ENCODE results near the gene TMEM270.

The TMEM270 gene

DNA sequence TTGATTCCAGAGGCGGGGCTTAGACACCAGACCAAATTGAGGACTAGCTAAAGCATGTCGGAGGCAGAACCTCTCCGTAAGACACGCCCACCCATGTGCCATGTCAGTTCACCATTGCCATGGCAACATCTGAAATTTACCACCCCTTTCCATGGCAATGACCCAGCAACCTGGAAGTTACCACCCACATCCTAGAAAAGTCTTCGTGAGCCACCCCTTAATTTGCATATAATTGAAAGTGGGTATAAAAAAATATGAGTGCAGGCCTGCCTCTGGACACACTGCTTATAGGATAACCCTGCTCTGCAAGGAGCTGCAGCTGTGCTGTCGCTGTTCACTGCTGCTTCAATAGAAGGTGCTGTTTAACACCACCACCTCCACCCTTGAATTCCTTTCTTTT is 28.0 kb downstream of the TMEM270 start:
- DNase-seq (ENCODE audit: low spot score), result no peak

DNA sequence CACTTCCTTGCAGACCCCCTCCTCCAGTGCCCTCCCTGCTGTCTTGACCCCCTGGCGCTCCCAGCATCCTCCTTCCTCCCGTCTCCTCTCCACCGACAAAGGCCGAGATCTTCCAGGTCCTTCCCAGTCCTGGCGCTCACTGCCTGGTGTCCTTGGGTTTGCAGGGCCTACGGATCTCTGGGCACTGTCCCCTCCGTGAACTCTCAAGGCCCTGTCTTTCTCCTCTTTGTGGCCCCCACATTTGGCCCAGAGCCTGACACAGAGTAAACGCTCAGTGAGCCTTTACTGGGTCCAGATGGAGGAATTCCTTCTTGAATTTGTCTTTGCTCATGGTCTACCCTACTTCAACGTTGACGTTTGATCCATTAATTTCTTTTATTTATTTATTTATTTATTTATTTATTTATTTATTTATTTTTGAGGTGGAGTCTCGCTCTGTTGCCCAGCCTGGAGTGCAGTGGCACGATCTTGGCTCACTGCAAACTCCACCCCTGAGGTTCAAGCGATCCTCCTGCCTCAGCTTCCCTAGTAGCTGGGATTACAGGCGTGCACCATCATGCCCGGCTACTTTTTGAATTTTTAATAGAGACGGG is 29.7 kb downstream of the TMEM270 start:
- DNase-seq (ENCODE audit: low spot score), result no peak

DNA sequence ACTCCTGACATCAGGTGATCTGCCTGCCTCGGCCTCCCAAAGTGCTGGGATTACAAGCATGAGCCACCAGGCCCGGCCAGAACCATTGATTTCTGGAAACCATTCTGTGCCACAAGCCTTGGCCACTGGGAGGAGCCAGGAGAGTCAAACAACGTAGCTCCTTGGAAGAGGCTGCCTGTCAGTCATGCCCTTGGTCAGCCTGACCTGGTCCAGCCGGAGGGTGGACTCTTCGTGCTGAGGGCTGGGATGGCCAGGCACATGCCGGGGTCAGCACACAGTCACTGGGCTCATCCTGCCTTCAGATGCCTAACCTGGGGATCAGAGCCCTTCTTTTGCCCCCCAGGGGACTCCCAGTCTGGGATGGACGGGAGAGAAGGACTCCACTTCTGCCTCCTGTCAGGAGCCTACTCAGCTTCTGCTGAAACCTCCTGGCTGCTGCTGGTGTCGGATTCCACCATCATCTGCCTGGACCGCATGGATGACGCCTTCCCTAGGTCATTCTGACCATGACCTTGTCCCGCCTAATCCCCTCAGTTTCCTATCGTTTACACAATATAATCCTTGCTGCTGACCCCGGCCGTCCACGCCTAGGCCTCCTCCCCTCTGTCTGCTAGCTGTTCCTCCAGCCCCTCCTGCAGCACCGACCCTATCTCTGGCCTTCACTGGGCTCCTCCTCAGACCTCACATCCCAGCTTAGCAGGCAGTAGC is 30.4 kb downstream of the TMEM270 start:
- no peak for DNase-seq (ENCODE audit: low spot score)

DNA sequence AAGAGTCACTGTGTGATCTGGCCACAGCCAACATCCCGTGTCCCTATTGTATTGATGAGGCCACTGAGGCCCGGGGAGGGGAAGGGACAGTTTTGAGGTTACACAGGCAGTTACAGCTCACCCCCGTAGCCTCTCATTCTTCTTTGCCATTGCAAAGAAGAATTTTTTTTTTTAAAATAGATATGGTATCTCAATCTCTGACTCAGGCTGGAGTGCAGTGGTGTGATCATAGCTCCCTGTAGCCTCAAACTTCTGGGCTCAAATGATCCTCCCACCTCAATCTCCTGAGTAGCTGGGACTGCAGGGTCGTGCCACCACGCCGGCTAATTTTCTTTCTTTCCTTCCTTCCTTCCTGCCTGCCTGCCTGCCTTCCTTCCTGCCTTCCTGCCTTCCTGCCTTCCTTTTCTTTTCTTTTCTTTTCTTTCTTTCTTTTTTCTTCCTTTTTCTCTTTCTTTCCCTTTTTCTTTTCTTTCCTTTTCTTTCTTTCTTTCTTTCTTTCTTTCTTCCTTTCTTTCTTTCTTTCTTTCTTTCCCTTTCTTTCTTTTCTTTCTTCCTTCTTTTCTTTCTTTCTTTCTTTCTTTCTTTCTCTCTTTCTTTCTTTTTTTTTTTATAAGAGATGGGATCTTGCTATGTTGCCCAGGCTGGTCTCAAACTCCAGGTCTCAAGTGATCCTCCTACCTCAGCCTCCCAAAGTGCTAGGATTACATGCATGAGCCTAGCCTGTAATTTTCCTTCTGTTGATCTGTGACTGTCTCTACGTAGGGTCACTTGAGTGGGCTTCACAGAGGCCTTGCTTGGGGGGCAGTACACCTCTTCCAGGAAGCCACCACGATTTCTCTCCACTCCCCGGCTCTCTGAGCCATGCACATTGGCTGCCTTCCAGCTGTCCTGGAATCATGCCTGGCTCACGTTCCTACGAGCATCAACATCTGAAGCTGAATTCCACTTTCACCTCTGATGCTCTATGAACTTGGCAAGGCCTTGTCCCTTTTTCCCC is 31.3 kb downstream of the TMEM270 start:
- peak; percentile 45 for DNase-seq (ENCODE audit: low spot score)

DNA sequence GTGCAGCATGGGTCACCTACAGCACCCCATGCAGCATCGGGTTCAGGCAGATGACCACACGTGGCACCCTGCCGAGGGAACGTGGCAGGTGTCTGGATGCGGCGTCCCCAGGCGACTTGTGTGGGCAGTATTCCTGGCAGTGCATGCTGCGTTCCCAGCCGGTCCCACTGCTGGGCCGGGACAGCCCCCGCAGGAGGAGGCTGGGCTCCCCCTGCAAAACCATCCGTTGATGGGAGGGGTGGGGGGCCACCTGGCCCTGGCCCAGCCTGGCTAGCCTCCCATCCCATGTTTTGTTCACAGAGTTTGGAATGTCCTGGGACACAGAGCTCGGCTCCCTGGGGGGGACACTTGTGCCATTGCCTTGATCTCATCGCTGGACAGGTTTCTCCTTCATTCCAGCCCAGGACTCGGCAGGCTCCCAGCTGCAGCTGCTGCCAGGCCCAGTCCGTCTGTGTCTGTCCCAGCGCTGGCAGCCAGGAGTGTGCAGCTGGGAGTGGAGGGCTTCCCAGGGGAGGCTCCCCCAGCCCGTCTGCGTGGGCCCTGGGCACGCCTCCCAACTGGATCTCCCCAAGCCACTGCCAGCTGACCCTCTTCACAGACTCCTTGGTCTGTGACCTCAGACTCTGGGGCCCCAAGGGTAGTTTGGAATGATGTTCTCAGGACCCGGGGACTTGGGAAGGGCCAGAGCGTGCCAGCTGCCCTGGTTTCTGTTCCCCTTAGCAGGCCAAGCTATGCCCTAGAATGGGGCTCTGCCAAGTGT is 32.6 kb downstream of the TMEM270 start:
- DNase-seq (ENCODE audit: low spot score), result no peak

DNA sequence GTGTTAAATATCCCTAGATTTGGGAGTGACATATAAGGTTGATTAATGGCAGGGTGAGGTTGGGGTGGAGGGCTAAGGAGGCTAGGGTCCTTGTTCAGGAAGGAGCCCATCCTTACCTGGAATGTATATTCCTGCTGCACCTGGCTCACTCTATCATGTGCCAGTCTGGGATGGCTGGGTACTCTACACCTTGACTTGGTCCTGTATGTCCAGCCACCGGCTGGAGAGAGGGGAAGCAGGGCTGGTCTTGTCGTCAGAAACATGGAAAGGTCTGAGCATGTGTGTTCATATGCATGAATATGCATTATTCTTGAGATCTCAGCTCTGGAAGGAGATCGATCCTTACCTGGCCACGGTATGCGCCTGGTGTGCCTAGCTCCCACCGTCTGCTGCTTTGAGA is 33.2 kb downstream of the TMEM270 start:
- DNase-seq (ENCODE audit: low spot score), result no peak

DNA sequence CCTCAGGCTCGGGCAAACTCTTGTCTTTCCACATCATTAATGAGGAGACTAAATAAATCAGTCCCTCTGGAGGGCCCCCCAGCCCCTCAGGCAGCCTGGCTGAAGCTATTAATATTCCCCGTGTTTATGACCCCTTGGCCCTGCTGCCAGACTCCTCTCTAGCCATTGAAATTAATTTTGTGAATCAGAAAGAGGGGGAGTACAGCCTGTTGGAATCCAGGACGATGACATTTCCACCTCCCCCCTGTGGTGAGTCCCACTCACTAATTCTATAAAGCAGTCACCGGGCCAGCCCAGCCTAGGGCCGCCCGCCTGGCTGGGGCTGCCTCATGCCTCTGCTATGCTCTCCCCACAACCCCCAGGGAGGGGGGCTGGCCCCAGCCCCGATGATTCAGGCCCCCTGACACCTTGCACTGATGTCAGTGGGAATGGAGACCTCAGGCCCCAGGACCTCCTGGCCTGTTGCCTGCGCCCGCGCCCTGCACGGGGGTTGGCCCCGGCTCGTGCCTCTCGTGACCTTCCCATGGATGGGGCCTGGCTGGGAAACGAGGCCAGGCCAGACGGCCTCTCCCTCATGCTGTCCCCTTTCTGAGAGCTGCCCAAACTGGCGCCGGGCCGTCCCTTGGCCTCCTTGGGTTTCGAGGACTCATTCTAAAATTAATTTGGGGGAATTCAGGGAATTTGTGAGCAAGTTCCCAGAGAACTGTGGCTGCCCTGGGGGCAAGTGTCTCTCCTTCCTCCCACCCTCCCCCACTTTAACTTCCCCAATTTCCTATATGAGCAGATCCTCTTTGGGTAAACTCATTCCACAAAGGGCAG is 34.0 kb downstream of the TMEM270 start:
- peak; percentile 98 for DNase-seq (ENCODE audit: low spot score)

DNA sequence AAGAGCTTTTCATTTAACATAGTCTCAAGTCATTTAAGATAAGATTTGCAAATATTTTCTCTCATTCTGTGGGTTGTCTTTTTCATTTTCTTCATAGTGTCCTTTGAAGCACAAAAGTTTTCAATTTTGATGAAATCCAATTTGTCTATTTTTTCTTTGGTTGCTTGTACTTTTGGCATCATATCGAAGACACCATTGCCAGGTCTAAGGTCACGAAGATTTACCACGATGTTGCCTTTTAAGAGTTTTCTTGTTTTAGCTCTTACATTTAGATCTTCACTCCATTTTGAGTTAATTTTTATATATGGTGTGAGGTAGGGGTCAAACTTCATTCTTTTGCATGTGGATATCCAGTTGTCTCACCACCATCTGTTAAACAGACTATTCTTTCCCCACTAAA is 34.7 kb downstream of the TMEM270 start:
- no peak for DNase-seq (ENCODE audit: low spot score)

DNA sequence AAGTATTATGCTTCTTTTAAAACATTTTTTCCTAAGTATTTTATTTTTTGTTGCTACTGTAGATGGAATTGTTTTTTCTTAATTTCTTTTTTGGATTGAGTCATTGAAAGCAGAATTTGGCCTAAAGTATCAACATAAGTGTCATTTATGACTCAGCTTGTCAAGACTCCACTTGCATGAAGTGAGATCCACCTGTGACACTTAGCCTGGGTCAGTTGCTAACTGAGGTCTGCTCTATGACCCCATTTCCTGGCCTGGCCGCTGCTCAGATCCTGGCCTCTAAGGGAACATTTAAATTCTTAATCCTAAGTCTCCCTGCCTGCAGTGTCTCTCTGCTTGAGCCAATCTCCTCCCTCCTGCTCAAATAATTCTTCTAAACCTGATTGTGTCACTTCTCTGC is 35.5 kb downstream of the TMEM270 start:
- no peak for DNase-seq (ENCODE audit: low spot score)

DNA sequence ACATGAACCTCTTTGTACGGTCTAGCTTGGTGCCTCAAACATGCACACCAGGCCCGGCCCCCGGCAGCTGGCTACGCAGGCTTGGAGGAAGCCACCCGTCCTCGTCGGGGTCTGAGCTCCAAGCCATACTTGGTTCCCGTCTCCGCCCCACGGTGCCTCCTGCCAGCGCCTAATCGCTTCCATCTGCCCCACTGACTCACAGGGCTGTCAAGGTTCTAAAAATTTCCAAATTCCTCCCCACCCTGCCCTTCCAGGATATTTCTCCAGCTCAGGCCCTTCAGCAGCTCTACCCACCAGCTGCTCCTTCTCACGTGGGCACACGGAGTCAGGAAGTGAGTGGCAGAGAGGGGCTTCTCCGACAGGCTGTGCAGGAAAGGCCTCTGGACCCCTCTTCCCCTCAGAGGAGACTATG is 38.8 kb downstream of the TMEM270 start:
- DNase-seq (ENCODE audit: low spot score), result peak; percentile 95

DNA sequence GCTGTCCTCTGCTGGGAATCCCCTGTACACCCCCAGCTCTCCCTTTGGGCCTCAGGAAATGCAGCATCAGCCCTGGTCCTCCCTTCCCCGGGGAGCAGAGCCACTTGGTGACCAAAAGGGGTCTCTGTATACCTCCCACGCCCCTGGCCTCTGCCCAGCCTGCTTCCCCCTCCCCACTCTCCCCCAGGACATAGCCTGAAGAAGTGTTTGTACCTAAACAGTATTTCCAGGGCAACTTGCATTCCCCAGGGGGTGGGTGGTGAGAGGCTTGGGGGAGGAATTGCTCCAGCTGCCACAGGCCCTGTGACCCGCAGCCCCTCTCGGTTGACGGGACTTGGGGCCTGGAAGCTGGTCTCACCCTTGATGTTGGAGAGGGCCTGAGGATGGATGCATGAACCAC is 39.3 kb downstream of the TMEM270 start:
- DNase-seq (ENCODE audit: low spot score), result peak; percentile 34

DNA sequence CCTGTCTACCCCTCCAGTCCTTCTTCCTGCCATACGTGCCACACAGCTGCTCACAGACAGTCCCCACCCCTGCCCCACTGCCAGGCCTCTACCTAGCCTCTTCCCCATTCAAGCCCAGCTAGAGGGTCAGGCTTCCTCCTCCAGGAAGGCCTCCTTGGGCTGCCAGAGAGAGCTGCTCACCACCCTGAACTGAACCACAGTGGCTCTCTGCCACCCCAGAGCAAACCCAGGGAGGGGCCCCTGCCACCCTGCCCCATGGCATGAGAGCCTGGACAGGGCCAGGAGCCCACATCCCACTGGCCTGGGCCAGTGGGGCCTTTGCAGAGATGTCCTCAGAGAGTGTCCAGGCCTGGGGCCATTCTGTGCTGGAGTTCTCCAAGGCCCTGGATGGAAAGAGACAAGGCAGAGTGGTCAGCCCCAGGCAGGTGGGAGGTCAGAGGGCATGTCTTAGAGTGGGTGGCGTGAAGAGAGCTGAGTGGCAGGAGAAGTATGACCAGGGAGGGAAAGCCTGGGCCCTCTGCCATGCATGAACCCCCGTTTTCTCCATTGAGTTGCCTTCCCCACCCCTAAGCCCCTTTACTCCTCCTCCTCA is 40.4 kb downstream of the TMEM270 start:
- no peak for DNase-seq (ENCODE audit: low spot score)

DNA sequence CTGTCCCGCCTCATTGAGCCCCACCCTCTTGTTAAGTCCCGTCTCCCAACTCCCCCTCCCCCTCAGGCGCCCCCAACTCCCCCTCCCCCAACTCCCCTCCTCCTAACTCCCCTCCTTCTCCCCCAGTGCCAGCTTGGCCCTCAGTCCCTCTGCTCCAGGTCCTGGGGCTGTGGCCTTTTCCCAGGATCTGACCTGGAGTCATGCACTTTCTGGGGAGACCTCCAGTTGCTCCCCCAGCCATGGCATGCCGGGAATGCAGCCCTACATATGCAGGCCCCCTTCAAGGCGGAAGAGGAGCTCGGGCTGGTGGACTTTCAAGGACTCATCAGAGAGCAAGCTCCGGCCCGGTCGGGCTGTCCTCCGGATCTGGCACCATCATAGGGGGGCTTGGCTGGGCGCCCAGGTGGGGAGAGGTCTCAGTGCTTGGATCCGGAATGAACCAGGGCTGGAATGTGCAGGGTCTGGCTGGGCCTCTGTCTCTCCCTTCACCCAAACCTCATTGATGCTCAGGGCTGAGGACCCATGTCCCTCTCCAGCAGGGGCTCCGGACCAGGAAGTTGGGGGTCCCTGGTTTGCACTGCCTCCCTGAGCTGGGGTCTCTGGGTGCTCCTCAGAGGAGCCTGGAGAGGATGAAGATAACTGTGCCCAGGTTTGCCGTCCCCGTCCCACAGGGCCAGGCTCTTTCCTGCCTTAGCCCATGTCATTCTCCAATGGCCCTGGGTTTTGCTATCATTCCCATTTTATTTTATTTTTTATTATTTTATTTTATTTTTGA is 41.1 kb downstream of the TMEM270 start:
- DNase-seq (ENCODE audit: low spot score), result no peak

DNA sequence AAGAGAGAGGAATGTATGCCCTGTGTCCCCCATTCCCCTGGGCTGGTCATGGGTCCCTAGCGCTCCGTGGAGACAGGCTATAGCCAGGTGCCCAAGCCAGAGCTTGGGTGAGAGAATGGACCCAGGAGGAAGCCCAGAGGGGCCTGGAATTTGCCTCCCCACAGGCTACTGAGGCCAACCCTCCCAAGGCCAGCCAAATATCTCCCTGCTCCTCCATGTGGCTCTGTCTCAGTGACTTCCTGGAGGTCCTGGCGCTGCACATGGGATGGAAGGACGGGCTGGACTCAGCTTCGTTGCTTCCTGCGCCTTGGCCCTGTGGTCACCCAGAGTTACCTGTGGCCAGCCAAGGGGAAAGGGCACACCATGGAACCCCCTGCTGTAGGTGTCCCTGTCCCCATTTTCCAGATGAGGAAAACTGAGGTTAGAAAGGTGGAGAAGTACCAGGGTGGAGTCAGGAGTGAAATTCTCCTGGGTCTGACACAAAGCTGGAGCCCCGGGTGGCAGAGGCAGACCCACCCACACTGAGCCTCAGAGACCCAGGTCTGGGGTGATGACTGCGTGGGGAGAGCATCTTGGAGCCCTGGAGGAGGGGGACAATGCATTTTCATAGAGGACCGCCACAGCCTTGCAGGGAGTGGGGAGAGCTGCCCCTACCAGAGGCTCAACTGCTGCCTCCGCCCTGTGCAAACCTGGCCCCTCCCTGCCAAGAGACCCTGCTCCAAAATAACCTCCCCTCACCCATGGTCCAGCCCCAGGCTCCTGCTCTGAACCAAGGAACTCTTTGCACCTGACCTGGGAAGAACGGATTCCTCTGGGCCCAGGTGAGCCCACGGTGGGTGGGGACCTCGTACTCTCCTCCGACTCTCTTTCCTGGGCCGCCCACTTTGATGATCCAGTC is 42.6 kb downstream of the TMEM270 start:
- DNase-seq (ENCODE audit: low spot score), result no peak

DNA sequence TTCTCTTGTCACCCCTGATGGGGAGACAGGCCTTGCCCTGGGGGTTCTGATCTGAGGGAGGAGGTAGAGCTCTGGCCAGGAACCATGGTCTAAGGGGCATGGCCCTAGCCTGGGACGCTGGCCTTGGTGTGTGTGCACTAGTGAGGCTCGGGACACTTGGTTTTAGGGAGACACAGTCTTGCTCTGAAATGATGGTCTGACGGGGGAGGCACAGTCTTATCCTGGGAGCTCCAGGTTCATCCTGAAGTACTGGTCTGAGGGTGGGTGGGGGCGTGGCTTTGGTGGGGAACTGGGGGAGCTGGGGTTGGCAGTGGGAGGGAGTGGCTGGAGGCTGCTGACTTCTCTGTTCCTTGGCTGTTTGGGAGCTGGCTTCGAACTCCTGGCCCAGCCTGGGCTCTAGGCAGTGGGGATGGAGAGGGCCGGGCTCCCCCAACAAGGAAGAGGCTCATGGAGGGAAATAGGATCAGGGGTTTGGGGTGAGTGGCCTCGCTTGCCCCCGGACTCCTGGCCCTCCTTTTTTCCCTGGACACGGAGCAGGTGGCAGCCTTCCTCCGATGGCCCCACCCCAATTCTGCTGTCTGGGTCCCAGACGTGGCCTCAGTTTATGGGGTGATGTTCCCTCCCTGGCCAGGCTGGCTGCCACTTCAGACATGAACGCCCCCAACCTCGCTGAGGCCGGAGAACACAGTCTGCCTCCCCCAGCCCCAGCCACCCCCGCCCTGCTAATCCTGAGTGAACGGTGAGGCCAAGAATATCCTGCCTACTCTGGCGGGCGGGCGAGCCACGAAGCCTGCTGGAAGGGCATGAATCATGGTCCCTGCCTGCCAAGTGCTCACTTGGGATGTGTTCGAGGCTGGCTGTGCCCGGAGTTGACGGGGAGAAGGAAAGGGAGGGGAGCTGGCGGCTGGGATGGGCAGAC is 43.5 kb downstream of the TMEM270 start:
- peak; percentile 43 for DNase-seq (ENCODE audit: low spot score)

DNA sequence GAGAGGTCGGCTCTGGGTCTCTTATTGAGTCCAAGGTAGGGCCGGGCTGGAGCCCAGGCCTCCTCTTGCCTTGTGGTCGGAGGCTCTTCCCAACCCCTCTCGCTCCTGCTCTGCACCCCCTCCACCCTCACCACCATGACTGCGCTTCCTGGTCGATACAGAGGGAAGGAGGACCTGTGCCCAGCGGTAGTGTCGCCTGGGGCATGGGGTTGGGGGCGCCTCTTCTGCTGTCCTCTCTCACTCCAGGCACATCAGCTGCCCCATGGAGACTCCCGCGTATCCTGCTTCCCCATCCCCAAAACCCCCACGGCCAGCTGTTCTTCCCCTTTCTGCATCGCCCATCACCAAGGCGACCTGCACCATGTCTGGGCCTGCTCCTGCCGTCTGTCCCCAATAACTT is 44.4 kb downstream of the TMEM270 start:
- no peak for DNase-seq (ENCODE audit: low spot score)

DNA sequence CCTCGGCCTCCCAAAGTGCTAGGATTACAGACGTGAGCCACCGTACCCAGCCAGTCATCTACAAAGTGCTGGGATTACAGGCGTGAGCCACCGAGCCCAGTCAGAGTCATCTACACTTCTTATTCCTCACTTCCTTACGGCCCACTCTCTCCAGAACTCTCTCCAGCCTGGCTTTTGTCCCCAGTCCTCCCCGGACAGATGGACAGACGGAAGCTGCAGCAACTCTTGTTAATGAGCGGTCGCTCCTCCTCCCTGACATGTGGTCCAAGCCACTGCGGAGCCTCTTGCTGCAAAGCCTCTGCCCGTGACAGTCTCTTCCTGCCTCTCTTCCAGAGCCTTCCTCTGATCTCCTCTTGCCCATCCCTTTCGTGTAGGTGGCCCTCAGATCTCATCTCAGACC is 45.9 kb downstream of the TMEM270 start:
- DNase-seq (ENCODE audit: low spot score), result peak; percentile 28

All from AG08395 (cell line).